GM21576 (cell line): ENCODE data around the gene GNAS-AS1.

Source experiments
- ATAC-seq: cut with Tn5 transposase; IDR thresholded peaks from one replicate; pipeline ENCODE4 v1.9.1; 2021; ENCODE audit warnings: mild to moderate bottlenecking, moderate library complexity; ENCODE audit not compliant: unreplicated experiment

Gene GNAS-AS1

GRCh38 chr20:58886546-58886945, 35.8 kb upstream of the GNAS-AS1 start:
- ATAC-seq, result no peak

GRCh38 chr20:58884966-58885365, 34.3 kb upstream of the GNAS-AS1 start:
- ATAC-seq, result no peak

- ATAC-seq, result no peak
Measured at GRCh38 chr20:58883241-58883691, 32.6 kb upstream of the GNAS-AS1 start.

- ATAC-seq, result no peak
Measured at GRCh38 chr20:58882704-58883089, 32.0 kb upstream of the GNAS-AS1 start.

- no peak for ATAC-seq
Measured at GRCh38 chr20:58880994-58881752, 30.5 kb upstream of the GNAS-AS1 start.

GRCh38 chr20:58880441-58880840, 29.7 kb upstream of the GNAS-AS1 start:
- ATAC-seq, result no peak

- no peak for ATAC-seq
Measured at GRCh38 chr20:58878399-58878798, 27.7 kb upstream of the GNAS-AS1 start.

- no peak for ATAC-seq
Measured at GRCh38 chr20:58877976-58878360, 27.3 kb upstream of the GNAS-AS1 start.

GRCh38 chr20:58877050-58877975, 26.6 kb upstream of the GNAS-AS1 start:
- ATAC-seq, result no peak

- no peak for ATAC-seq
Measured at GRCh38 chr20:58876437-58876836, 25.7 kb upstream of the GNAS-AS1 start.

GRCh38 chr20:58875541-58876134, 24.9 kb upstream of the GNAS-AS1 start:
- ATAC-seq, result no peak

- no peak for ATAC-seq
Measured at GRCh38 chr20:58875111-58875510, 24.4 kb upstream of the GNAS-AS1 start.

- ATAC-seq, result no peak
Measured at GRCh38 chr20:58874469-58874868, 23.8 kb upstream of the GNAS-AS1 start.

- no peak for ATAC-seq
Measured at GRCh38 chr20:58871533-58872102, 20.9 kb upstream of the GNAS-AS1 start.

- ATAC-seq, result no peak
Measured at GRCh38 chr20:58870293-58871014, 19.8 kb upstream of the GNAS-AS1 start.

GRCh38 chr20:58869662-58870227, 19.0 kb upstream of the GNAS-AS1 start:
- ATAC-seq, result no peak

- no peak for ATAC-seq
Measured at GRCh38 chr20:58868795-58869194, 18.1 kb upstream of the GNAS-AS1 start.

GRCh38 chr20:58867211-58867610, 16.5 kb upstream of the GNAS-AS1 start:
- no peak for ATAC-seq

- no peak for ATAC-seq
Measured at GRCh38 chr20:58865843-58866242, 15.1 kb upstream of the GNAS-AS1 start.

GRCh38 chr20:58864346-58864745, 13.6 kb upstream of the GNAS-AS1 start:
- ATAC-seq, result no peak
